ENCODE data around the gene NT5DC2.

- TF ChIP-seq EZH2 (IDR thresholded peaks at IDR 0.05; ENCODE audit: borderline replicate concordance, low read length) (no peak), CTCF (conservative IDR thresholded peaks at IDR 0.05 in 1 of 2, IDR thresholded peaks at IDR 0.05 in 1 of 2; ENCODE audit: extremely low read depth in 1 of 2, insufficient read depth in 1 of 2, low read depth in 1 of 2, low read length in 2 of 2) (no peak)
Measured at GRCh38 chr3:52520716-52521487, 12.8 kb downstream of the NT5DC2 start.
